Pancreas (tissue), 10 donors: ENCODE data around the gene ARHGDIG. TPM values are rescaled to one million over a fixed set of nuclear protein-coding genes. Genes with fewer than 3 reads are reported as not detected.

Experiments used
- ATAC-seq, 4 donors: fragments of 200-7000 bp; cut with Tn5 transposase; one replicate each; pipeline versions ENCODE4 v1.8.0 to v1.9.1; 2020; ENCODE audit warnings: mild to moderate bottlenecking in 4 of 4, moderate library complexity in 4 of 4
- DNase-seq, 6 donors: peaks; one replicate each; pipeline ENCODE4 v3.0.0-alpha.2; 2020
- FAIRE-seq: peaks from 2 replicates; lab custom pipeline; 2012; peaks lifted over from hg19 to GRCh38; lab: Jason Lieb, UNC
- H3K27ac ChIP-seq, 4 donors: fragments of 200-600 bp; sonication (generic); 1 replicate in 3 of 4; 2 replicates in 1 of 4; pipeline versions ENCODE4 v1.5.0 to v1.8.0; 2020
- H3K27me3 ChIP-seq, 4 donors: fragments of 200-600 bp; one replicate each; pipeline ENCODE4 v1.8.0; 2021
- H3K36me3 ChIP-seq, 3 donors: fragments of 200-600 bp; sonication (generic) in 1 of 3; one replicate each; pipeline versions ENCODE4 v1.5.0 to v1.8.0; 2020 to 2021
- H3K4me1 ChIP-seq, 3 donors: fragments of 200-600 bp; one replicate each; pipeline ENCODE4 v1.8.0; 2021
- H3K4me3 ChIP-seq, 4 donors: fragments of 200-600 bp; sonication (generic) in 2 of 4; one replicate each; pipeline versions ENCODE4 v1.5.0 to v1.8.0; 2020 to 2021
- H3K9me3 ChIP-seq, 4 donors: fragments of 200-600 bp; one replicate each; pipeline ENCODE4 v1.8.0; 2021
- CTCF ChIP-seq, 4 donors: fragments of 200-600 bp; sonication (generic) in 3 of 4; IDR thresholded peaks; one replicate each; pipeline versions ENCODE4 v1.5.0 to v1.8.0; 2021; ENCODE audit warnings: antibody characterized with exemption in 4 of 4
- WGBS, 2 donors: extraction: QIAGEN DNeasy Blood & Tissue Kit; methylation state at CpG; one replicate each; pipeline ENCODE4 v1.1.7; 2013; 5-methylcytosine and 5-hydroxymethylcytosine counted together
- intact Hi-C, 3 donors: fragments of 100-400 bp; cut with DNase I; formaldehyde crosslinking; loops; one replicate each; pipeline versions ENCODE4 v1.11.1 to v1.14.2; 2022
- polyA plus RNA-seq, 2 donors: library from polyadenylated mRNA; stranded (reverse); fragments of 200-250 nt; gene quantifications; one replicate each; pipeline ENCODE4 v1.2.3, GENCODE V29; 2013
- total RNA-seq, 6 donors: library from RNA; stranded (reverse); fragmentation: NEBNext Ultra II Directional in 4 of 6; extraction: Animal tissue kit (Norgen Biotek cat#: 25700) in 4 of 6; gene quantifications; one replicate each; pipeline versions ENCODE4 v1.2.1 to v1.2.4, GENCODE V29; 2021 to 2023
- donor health status: healthy with polysubstance abuse.
- donor health status: DM: no; HTN: no; CAD: no; lungs with moderate emphysema.
- donor health status: DM: no; HTN: no; CAD: no.
- donor health status: control.
- donor health status: control.
- donor health status: Bipolar disorder and iron deficiency.
- donor health status: DM: yes; HTN: yes; CAD: no.
- donor health status: DM: no; HTN: no; CAD: no.
- donor health status: DM: no; HTN: no; CAD: no.
- donor health status: DM: yes; HTN: yes; CAD: no.

Gene ARHGDIG
- total and polyA plus RNA-seq, 8 donors, result 5.6 to 165 (median 50.7) TPM

GRCh38 chr16:309476-309875 is 29.1 kb downstream of the ARHGDIG start:
- no peak for FAIRE-seq
- 88 to 89% methylated on average over 7 of the region's 7 CpGs for WGBS, 2 donors
- no peak for DNase-seq
- intact Hi-C loops, result no loop called here
- no peak for TF ChIP-seq CTCF (IDR thresholded peaks at IDR 0.05)
- no peaks in the 10 kb centered on the region for H3K9me3 ChIP-seq
- H3K36me3 ChIP-seq, result peaks cover 0 to 12% (median 6%) of the 10 kb centered on the region in 3 donors
- H3K4me3 ChIP-seq, result no peak overlapping the region
- peak in 1 of 4 donors; percentile 12 for ATAC-seq
- H3K27me3 ChIP-seq, result no peaks in the 10 kb centered on the region
- no peak overlapping the region for H3K27ac ChIP-seq
- no peaks in the 10 kb centered on the region for H3K4me1 ChIP-seq

- DNase-seq, result no peak
- Histone ChIP-seq H3K4me1 (no peaks in the 10 kb centered on the region), H3K27me3 (no peaks in the 10 kb centered on the region), H3K36me3 (peaks cover 0 to 12% (median 6%) of the 10 kb centered on the region in 3 donors), H3K27ac (no peak overlapping the region), H3K9me3 (no peaks in the 10 kb centered on the region), H3K4me3 (no peak overlapping the region)
- no peak for ATAC-seq
- no peak for TF ChIP-seq CTCF (IDR thresholded peaks at IDR 0.05)
- FAIRE-seq, result no peak
- intact Hi-C loops, result no loop called here
- WGBS, 2 donors, result 95 to 97% methylated on average over 15 of the region's 15 CpGs
Measured at GRCh38 chr16:311725-312124, 31.3 kb downstream of the ARHGDIG start.

GRCh38 chr16:314351-314750 is 34.0 kb downstream of the ARHGDIG start:
- intact Hi-C loops, result no loop called here
- Histone ChIP-seq H3K27ac (no peak overlapping the region), H3K9me3 (no peaks in the 10 kb centered on the region), H3K4me1 (no peaks in the 10 kb centered on the region), H3K27me3 (no peaks in the 10 kb centered on the region), H3K36me3 (peaks cover 0 to 17% (median 0%) of the 10 kb centered on the region in 3 donors), H3K4me3 (no peak overlapping the region)
- TF ChIP-seq CTCF (IDR thresholded peaks at IDR 0.05), result no peak
- 93 to 95% methylated on average over 16 of the region's 16 CpGs for WGBS, 2 donors
- no peak for DNase-seq
- ATAC-seq, result no peak
- FAIRE-seq, result no peak

GRCh38 chr16:314795-315299 is 34.5 kb downstream of the ARHGDIG start:
- intact Hi-C loops, result no loop called here

More at GRCh38 chr16:314795-315299, 34.5 kb downstream of the ARHGDIG start:
- Histone ChIP-seq H3K36me3 (peaks cover 0 to 12% (median 0%) of the 10 kb centered on the region in 3 donors), H3K4me3 (no peak overlapping the region), H3K27ac (no peak overlapping the region), H3K4me1 (no peaks in the 10 kb centered on the region), H3K9me3 (no peaks in the 10 kb centered on the region), H3K27me3 (no peaks in the 10 kb centered on the region)
- TF ChIP-seq CTCF (IDR thresholded peaks at IDR 0.05), result no peak
- ATAC-seq, result no peak
- 77% methylated on average over 14 of the region's 14 CpGs for WGBS, 2 donors
- FAIRE-seq, result no peak
- no peak for DNase-seq
